ENCODE data around the gene SUPT20HL2.
"Not testable (repeated sequence)": the region's sequence is repeated elsewhere in the genome, so short reads cannot be mapped to it uniquely, and the experiment has no call there.

Gene SUPT20HL2

GRCh38 chrX:24309580-24310374 lies 4.1 kb downstream of the SUPT20HL2 start:
- DNase-seq = not testable (repeated sequence)

- DNase-seq = not testable (repeated sequence)
Measured at GRCh38 chrX:24308803-24309202, 5.1 kb downstream of the SUPT20HL2 start.

GRCh38 chrX:24306440-24306839 lies 7.4 kb downstream of the SUPT20HL2 start:
- no peak for DNase-seq

GRCh38 chrX:24305905-24306304 lies 8.0 kb downstream of the SUPT20HL2 start:
- DNase-seq = no peak

GRCh38 chrX:24301806-24302205 lies 12.1 kb downstream of the SUPT20HL2 start:
- DNase-seq = no peak

GRCh38 chrX:24301060-24301459 lies 12.8 kb downstream of the SUPT20HL2 start:
- DNase-seq = no peak

- DNase-seq = no peak
Measured at GRCh38 chrX:24298191-24298590, 15.7 kb downstream of the SUPT20HL2 start.

GRCh38 chrX:24294619-24295018 lies 19.2 kb downstream of the SUPT20HL2 start:
- DNase-seq = no peak

GRCh38 chrX:24293412-24293811 lies 20.5 kb downstream of the SUPT20HL2 start:
- DNase-seq = no peak

- DNase-seq = no peak
Measured at GRCh38 chrX:24292353-24292752, 21.5 kb downstream of the SUPT20HL2 start.

- DNase-seq = no peak
Measured at GRCh38 chrX:24285082-24285481, 28.8 kb downstream of the SUPT20HL2 start.

- DNase-seq = no peak
Measured at GRCh38 chrX:24283127-24283794, 30.6 kb downstream of the SUPT20HL2 start.

GRCh38 chrX:24282381-24283126 lies 31.3 kb downstream of the SUPT20HL2 start:
- DNase-seq = no peak

- DNase-seq = no peak
Measured at GRCh38 chrX:24277405-24277804, 36.5 kb downstream of the SUPT20HL2 start.

- DNase-seq = no peak
Measured at GRCh38 chrX:24276015-24276414, 37.9 kb downstream of the SUPT20HL2 start.

- DNase-seq = no peak
Measured at GRCh38 chrX:24271262-24271661, 42.6 kb downstream of the SUPT20HL2 start.

GRCh38 chrX:24268786-24269185 lies 45.1 kb downstream of the SUPT20HL2 start:
- no peak for DNase-seq

- DNase-seq = no peak
Measured at GRCh38 chrX:24266996-24267395, 46.9 kb downstream of the SUPT20HL2 start.

- DNase-seq = no peak
Measured at GRCh38 chrX:24264383-24264782, 49.5 kb downstream of the SUPT20HL2 start.

- no peak for DNase-seq
Measured at GRCh38 chrX:24262309-24262708, 51.6 kb downstream of the SUPT20HL2 start.

All from effector CD8-positive, alpha-beta T cell (primary cell).